Glomerular endothelial cell (primary cell): ENCODE measurements around the gene ASTN2. TPM values are rescaled to one million over a fixed set of nuclear protein-coding genes. Genes with fewer than 3 reads are reported as not detected.

Source experiments
- DNase-seq: peaks from one replicate; pipeline ENCODE4 v3.0.0-alpha.2; 2011; ENCODE audit warnings: low read depth, low spot score; ENCODE audit errors: extremely low read depth
- total RNA-seq: library from RNA; depleted of rRNA; stranded (reverse); fragments of >200 nt; gene quantifications from 2 replicates; pipeline ENCODE4 v1.2.3, GENCODE V29; 2015

The ASTN2 gene
- total RNA-seq, 1 donor from 2014 or later, result 3.8 TPM

- DNase-seq, result no peak
Observed at GRCh38 chr9:116555119-116555518, 859.7 kb downstream of the ASTN2 start.

- no peak for DNase-seq
Observed at GRCh38 chr9:116550696-116551436, 864.0 kb downstream of the ASTN2 start.

DNA sequence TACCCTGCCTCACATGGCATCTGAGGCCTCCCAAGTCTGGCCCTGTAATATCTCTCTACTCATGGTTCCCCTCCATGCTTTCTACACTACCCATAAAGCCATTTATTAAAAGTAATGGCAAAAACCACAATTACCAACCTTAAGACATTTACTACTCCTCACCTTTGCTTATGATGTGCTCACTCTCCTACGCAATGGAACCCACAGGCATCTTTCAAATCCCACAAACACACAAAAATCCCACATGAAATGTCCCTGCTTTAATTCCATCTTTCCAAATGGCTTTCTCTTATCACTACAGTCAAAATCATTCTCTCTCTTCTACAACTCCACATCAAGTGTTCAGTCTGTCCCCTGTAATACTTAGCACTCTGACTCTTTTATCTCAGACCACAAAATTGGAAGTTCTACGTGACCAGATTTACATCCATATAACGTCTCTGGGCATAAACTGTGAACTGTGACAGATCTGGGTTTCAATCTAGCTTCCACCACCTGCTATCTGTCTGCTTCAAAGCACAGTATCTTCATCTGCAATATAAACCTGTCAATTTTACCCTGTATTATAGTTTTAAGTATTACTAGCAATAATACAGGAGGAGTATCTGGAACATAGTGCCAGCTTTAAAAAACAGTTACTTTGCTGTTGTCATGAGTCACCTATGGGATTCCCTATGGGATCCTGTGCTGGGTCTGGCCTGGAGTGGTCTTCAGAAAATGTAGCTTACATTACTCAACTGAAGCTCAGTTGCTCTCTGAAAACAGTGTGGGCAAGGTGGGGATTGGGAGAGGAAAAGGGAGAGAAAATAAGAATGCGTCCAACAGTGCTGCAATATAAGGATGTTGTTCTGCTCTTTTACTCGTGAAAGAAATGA lies 864.8 kb downstream of the ASTN2 start:
- no peak for DNase-seq

DNA sequence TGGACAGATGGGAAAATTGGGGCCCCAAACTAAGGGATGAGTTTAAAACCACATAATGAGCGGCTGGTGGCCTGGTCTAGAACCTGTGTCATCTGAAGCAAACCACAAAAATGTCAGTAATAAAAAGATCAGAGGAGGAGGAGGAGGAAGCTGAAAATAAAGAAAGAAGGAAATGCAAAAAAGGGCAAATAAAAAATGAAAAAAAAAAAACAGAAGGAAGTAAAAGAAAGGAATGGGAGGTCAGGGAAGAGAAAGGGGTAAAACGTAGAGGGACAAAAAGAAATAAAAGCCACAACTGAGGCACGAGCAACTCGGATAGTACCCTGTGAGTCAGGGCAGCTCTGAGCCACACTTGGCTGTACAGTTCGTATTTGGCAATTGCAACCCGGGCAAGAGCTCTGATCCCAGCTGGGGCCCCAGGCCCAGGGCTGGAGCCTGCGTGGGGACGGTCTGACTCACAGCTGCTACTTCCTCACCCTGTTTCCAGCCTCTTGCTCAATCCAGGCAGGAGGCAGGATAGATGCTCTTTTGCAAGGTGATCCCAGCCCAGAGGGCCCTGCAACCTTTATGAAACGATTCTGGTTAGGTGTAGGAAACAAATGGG lies 865.7 kb downstream of the ASTN2 start:
- no peak for DNase-seq

DNA sequence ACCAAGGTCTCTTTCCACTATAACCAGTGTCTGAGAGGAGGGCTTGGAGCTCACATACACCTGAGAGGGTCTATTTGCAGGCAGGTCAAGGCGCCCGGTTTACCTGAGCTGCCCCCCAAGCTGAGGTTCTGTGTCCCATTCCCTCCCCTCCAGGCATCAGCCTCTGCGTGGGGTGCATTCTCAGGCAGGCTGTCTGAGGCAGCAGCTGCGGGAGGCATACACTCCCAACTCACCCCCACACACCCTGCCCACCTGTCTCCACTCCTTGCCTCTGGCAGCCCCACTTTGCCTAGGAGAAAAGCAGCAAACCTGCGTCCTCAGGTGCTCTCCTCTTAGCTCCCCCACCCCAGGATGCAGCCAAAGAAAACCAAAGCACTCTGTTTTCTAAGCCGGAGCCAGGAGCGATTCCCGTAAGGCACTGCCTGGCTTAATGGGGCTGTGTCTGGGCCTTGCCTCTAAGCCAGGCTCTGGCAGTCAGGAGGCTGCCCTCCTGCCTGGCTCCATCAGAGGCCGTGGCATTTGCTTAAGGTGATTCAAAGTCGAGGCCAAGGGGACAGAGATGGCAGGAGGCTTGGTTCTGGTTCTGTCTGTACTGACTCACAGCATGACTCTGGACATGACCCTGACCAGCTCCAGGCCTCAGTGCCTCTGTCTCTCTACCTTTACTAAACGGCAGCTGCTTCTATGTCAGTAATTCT lies 867.0 kb downstream of the ASTN2 start:
- no peak for DNase-seq

DNA sequence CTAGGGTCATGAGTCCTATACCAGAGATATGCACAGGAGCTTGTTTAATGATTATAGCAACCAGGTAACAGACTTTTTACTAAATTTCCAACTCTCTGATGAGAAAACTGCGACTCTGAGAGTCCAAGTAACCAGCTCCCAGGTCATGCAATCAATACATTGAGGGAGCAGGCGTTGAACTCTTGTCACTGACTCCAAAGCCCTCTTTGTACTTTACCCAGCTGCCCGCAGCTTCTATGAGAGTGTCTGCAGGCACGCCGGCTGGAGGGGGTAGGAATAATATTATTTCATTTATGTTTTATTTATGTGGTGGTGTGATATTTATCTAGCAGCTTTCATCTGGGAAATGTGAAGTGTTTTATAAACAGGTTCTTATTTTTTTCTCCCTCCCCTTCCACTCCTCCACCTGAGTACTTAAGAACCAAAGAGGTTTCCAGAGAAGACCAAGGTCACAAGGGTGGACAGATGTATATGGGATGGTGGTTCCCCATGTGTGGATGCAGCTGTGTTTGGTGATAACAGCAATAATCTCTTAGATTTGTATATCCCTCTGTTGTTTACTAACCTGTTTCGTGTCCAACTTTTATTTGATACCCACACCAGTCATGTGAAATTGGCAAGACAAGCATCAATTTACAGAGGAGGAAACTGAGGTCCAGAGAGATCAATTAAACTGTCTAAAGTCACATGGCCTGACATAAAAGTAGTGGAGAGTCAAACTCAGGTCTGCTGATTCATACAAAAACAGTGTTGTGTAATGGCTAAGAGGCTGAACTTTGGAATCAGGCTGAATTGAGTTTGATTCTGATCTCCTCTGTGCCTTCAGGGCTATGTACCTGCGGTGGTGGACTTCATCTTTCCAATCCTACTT lies 867.9 kb downstream of the ASTN2 start:
- no peak for DNase-seq

DNA sequence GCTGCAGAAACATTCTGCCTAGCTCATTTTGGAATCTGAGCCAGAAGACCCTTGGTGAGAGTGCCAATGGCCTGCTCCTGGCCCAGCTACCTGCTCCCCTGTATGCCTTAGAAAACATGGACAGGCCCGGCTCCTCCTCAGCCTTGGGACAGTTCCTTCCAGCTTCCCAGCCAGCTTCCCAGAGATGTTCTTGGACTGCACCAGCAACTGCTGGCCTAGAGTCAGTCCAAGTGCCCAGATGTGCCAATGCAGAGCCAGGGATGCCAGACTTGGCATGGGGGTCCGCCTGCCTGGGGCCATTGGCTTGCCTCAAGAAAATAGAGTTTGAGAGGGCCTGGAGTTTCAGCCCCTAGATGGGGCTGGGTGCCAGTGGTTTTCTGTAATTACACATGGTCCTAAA lies 870.0 kb downstream of the ASTN2 start:
- DNase-seq, result no peak

- DNase-seq, result no peak
Observed at GRCh38 chr9:116543731-116544400, 871.0 kb downstream of the ASTN2 start.

DNA sequence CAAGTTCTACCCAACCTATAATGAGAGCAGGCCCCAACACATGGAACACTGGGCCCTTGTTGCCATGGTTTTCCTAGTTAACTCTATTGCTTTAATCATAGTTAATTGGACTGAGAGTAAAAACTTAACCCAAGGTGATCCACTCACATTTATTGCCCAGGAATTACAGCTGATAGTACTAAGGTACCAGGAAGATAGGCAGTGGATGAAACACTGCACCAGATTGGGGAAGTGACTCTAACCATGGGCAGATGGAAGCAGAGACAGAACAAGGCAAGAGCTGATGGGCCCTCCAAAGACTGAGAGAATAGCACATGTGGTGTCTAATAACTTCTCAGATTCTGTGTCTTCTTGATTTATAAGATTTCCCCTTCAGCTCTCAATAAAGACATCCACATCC lies 873.5 kb downstream of the ASTN2 start:
- no peak for DNase-seq

DNA sequence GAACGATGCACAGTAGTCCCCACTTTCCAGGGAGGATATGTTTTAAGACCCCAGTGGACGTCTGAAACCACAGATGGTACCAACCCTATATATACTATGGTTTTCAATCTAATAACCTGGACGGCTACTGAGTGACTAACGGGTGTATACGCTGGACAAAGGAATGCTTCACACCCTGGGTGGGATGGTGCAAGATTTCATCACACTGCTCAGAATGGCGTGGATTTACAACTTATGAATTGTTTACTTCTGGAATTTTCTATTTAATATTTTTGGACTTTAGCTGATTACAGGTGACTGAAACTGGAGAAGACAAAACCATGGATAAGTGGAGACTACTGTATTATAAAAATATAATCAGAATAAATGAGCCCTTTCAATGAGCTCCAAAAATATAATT lies 875.3 kb downstream of the ASTN2 start:
- DNase-seq, result no peak

- DNase-seq, result no peak
Observed at GRCh38 chr9:116525611-116526010, 889.2 kb downstream of the ASTN2 start.

DNA sequence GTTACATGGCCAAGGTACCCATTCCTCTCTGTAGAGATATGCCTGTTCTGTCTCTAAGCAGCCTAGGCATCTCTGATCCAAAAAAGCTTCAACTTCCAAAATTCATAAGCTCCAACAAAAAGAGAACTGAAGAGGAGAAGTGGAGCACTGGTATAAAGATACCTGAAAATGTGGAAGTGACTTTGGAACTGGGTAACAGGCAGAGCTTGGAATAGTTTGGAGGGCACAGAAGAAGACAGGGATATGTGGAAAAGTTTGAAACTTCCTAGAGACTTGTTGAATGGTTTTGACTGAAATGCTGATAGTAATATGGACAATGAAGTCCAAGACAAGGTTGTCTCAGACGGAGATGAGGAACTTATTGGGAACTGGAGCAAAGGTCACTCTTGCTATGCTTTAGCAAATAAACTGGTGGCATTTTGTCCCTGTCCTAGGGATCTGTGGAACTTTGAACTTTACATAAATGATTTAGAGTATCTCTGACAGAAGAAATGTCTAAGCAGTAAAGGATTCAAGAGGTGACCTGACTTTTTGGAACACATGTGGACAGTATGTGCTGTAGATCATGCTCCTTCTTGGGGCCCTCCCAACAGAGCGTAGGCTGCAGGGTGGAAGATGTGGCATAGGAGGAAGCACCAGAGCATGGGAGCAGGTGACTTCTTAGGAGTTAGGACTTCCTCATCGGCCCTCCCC lies 889.9 kb downstream of the ASTN2 start:
- no peak for DNase-seq

DNA sequence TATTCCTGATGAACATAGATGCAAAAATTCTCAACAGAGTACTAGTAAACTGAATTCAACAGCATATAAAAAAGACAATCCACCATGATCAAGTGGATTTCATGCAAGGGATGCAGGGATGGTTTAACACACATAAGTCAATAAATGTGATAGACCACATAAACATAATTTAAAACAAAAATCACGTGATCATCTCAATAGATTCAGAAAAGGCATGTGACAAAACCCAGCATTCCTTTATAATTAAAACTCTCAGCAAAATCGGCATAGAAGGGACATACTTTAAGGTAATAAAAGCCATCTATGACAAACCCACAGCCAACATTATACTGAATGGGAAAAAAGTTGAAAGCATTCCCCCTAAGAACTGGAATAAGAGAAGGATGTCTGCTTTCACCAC lies 894.6 kb downstream of the ASTN2 start:
- no peak for DNase-seq

DNA sequence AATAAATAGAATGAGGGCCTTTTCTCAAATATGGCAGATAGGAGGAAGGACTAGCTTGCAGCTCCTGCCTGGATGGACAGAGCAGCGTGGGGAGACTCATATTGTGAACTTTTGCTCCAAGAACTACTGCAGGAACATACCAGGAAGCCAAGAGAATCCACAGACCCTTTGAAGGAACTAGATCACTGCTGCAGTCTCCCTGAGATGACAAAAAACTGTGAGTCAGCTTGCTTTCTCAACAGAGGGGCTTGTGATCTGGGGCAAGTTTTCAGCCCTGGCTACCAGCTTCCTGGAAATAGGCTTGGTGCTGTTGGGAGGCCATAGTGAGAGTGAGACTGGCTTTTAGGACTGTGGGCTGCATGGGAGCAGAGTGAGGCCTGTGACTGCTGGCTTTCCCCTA lies 898.4 kb downstream of the ASTN2 start:
- no peak for DNase-seq

- no peak for DNase-seq
Observed at GRCh38 chr9:116515541-116515940, 899.3 kb downstream of the ASTN2 start.

DNA sequence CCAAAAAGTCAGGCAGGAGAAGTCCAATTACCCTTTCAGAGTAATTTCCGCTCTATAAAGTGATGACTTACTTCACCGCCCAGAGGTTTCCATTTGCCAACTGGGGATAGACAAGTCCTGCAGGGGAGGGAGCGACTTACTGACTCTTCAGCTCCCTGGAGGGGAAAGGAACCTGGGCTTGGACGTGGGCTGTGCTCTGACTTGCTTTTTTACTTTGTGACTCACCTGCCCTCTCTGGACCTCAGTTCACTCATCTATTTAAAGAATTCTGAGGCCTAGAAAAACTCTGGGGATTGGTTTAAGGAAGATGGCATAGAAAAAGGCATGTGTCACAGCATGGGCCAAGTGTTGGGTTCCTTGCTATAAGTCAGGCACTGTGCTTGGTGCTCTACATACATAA lies 908.2 kb downstream of the ASTN2 start:
- no peak for DNase-seq

- no peak for DNase-seq
Observed at GRCh38 chr9:116504893-116505480, 909.9 kb downstream of the ASTN2 start.

DNA sequence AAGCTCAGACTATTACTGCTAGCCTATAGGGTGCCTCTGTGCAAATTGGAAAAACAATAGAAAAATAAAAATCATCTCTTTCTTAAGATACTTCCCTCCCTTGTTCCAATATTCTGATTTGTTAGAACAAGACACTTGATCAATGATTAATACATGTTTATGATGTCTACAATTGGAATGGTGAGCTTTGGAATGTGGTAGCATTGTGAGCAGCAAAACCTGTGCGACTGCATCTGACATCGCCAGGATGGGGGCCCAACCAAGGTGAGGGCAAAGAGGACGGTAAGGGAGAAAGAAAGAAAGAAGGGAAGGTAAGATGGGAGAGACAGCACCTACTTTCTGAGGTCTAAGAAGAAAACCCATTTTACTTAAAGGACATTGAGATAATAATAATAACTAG lies 910.8 kb downstream of the ASTN2 start:
- DNase-seq, result no peak

GRCh38 chr9:116502746-116503145 lies 912.1 kb downstream of the ASTN2 start:
- DNase-seq, result no peak
